ENCODE data around the gene KRT40.

DNA sequence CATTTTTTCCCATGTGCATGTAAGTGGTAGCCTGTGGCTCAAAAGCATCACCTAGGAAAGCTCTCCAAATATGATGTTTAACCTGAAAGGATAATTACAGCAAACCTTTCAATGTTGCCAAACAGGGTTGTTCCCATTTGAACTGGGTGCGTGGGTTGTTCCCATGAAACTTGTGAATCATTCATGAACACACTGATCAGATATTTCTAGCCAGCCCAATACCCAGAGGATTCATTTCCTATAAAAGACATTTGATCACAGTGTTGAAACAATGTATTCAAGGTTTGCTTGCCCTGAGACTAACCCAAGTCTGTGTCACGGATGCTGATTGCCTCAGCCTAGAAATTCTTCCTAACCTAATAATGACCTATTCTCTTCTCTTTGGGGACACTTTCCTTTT, 30.2 kb downstream of the KRT40 start:
- TF ChIP-seq, protein P1, sequence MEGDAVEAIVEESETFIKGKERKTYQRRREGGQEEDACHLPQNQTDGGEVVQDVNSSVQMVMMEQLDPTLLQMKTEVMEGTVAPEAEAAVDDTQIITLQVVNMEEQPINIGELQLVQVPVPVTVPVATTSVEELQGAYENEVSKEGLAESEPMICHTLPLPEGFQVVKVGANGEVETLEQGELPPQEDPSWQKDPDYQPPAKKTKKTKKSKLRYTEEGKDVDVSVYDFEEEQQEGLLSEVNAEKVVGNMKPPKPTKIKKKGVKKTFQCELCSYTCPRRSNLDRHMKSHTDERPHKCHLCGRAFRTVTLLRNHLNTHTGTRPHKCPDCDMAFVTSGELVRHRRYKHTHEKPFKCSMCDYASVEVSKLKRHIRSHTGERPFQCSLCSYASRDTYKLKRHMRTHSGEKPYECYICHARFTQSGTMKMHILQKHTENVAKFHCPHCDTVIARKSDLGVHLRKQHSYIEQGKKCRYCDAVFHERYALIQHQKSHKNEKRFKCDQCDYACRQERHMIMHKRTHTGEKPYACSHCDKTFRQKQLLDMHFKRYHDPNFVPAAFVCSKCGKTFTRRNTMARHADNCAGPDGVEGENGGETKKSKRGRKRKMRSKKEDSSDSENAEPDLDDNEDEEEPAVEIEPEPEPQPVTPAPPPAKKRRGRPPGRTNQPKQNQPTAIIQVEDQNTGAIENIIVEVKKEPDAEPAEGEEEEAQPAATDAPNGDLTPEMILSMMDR (IDR thresholded peaks at IDR 0.05; ENCODE audit: control extremely low read depth in 1 of 3, insufficient read depth in 1 of 3, low read depth in 1 of 3, low read length in 3 of 3), result no peak
- TF ChIP-seq SUZ12 (IDR thresholded peaks at IDR 0.05; ENCODE audit: low read length) (no peak), ZNF274 (IDR thresholded peaks at IDR 0.05; ENCODE audit: borderline replicate concordance, extremely low read depth, low read length) (no peak)

Measured in H1 (cell line).